HG03457 (cell line): Measurements from ENCODE around the gene ZKSCAN5.
A peak's percentile ranks its signal among the peaks of the same experiment; 100 is the strongest.
"Not testable (repeated sequence)": the region's sequence is repeated elsewhere in the genome, so short reads cannot be mapped to it uniquely, and the experiment has no call there.

ENCODE experiments used
- ATAC-seq: cut with Tn5 transposase; IDR thresholded peaks from one replicate; pipeline ENCODE4 v1.9.1; 2021; ENCODE audit warnings: moderate number of reproducible peaks; ENCODE audit not compliant: unreplicated experiment

ZKSCAN5 gene

GRCh38 chr7:99497766-99498545 is 6.5 kb upstream of the ZKSCAN5 start:
- ATAC-seq = no peak

DNA sequence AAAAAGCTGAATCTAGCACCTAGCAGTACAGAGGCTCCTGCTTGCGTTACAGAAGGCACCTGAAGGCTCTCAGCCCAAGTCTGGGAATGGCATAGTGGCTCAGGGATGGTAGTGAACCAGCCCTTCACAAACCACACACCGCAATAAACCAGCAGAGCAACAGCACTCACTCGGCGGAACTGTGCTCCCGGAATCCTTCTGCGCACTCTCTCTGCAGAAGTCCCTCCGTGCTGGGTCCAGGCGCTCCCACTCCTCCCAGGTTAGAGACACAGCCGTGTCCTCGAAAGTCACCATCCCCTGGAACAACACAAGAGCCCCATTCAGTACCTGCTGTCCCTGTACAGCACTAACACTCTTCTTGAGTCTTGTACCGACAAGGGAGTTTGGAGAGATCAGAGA is 5.9 kb upstream of the ZKSCAN5 start:
- no peak for ATAC-seq

- ATAC-seq = no peak
These were observed 5.1 kb upstream of the ZKSCAN5 start for GRCh38 chr7:99499371-99499720.

DNA sequence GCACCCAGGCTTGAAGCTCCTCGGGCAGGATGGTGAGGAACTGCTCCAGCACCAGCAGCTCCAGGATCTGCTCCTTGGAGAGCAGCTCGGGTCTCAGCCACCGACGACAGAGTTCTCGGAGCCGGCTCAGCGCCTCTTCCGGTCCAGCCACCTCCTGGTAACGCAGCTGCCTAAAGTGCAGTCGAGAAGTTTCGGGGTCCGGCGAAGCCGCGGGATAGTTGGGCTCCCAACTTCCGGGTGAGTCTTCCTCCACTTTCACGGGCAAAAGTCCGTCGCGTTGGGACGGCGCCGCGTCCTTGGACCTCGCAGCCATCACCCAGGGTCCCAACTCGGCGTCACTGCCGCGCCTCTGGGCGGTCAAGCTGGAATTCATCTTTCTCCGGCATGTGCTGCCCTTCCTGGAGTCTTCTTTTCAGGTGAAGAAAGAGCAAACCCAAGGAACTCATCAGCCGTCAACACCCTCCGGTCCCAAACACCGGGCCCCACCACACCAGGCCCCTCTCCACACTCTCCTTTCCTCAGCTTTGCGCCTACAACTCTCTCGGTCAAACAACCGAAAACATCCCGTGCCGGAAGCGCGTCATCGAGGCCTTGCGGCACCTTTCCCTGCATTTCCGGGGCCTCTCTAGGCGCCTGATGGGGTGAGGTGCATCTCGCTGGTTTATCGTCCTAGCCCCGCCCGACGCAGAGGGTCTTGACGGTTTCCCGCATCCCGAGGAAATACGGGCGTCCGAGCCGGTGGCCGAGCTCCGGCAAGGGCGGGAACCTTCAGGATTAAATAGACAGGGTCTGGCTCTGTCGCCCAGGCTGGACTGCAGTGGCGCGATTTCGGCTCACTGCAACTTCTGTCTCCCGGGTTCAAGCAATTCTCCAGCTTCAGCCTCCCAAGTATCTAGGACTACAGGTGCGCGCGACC is 4.5 kb upstream of the ZKSCAN5 start, which contains the start of gene ZNF394:
Gene ZNF394, minus strand, starts transcription at position 561 of the 916 bp plus-strand sequence. Its CDS starts 188 bp downstream, at position 373.
- peak; percentile 41 for ATAC-seq

- ATAC-seq = no peak
These were observed 3.8 kb upstream of the ZKSCAN5 start for GRCh38 chr7:99500637-99501009.

DNA sequence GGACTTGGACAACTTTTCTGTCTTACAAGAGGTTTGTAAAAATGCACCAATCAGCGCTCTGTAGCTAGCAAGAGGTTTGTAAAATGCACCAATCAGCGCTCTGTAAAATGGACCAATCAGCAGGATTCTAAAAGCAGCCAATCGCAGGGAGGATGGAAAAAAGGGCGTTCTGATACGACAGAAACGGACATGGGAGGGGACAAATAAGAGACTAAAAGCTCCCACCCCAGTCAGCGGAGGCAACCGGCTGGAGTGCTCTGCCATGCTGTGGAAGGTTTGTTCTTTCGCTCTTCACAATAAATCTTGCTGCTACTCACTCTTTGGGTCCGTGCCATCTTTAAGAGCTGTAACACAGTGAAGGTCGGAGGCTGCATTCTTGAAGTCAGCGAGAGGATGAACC is 3.2 kb upstream of the ZKSCAN5 start:
- ATAC-seq = not testable (repeated sequence)

- ATAC-seq = no peak
These were observed 220 bp upstream of the ZKSCAN5 start for GRCh38 chr7:99504281-99504602.

DNA sequence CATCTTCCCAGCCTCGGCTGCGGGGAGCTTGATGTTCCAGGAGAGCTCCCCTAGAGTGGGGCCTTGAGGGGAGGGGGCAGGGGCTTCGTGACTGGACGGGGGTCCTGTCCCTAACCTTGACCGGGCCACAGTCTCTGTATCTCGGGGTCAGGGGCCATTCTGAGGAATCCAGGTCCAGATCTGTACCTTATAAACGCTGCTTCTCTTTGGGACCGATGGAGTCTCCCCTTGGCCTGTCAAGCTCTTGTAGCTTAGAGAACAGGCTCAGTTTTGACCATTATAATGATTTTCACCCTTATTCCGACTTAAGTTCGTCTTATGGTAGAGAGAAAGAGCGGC is 831 bp downstream of the ZKSCAN5 start:
- no peak for ATAC-seq

GRCh38 chr7:99514050-99514449 is 9.6 kb downstream of the ZKSCAN5 start:
- ATAC-seq = no peak

- ATAC-seq = no peak
These were observed 16.9 kb downstream of the ZKSCAN5 start for GRCh38 chr7:99521399-99521798.

- ATAC-seq = no peak
These were observed 21.4 kb downstream of the ZKSCAN5 start for GRCh38 chr7:99525713-99526440.

DNA sequence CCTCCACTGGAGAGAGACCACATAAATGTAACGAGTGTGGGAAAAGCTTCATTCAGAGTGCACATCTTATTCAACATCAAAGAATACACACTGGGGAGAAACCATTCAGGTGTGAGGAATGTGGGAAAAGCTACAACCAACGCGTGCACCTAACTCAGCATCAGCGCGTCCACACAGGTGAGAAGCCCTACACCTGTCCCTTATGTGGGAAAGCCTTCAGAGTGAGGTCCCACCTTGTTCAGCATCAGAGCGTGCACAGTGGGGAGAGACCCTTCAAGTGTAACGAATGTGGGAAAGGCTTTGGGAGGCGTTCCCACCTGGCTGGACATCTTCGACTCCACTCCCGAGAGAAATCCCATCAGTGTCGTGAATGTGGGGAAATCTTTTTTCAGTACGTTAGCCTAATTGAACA is 26.9 kb downstream of the ZKSCAN5 start:
- no peak for ATAC-seq

DNA sequence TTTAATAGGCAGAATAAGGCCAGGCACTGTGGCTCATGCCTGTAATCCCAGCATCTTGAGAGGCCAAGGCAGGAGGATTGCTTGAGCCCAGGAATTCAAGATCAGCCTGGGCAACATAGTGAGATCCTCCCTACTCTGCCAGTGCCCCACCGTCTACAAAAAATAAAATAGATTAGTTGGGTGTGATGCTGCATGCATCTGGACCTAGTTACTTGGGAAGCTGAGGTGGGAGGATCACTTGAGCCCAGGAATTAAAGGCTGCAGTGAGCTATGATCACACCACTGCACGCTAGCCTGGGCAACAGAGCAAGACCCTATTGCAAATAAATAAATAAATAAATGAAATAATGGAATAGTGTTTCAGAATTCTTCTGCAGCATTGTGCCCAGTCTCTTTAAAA is 31.2 kb downstream of the ZKSCAN5 start:
- no peak for ATAC-seq

DNA sequence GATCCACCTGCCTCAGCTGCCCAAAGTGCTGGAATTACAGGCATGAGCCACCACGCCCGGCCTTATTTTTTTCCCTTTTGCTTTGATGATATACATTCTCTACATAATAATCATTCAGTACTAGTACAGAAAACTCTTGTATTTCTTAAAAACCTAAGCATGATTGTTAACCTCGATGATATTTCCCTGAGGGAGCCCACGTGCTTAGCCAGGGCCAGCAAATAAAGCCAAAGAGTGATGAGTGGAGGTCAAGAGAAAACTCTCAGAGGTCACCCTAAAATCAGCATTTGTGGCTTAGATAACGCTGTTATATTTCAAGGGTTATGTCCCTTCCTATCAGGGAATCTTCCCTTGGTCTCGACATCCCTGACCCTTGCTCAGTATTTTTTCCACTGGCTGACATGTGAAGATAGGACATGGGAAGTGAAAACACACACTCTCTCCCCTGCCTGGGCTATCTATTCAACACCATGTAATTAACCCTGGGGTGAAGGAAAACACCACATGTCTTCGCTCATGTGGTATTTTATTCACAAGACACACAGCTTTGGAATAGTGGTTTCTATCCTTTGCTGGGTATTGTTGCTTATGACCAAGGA is 34.9 kb downstream of the ZKSCAN5 start:
- no peak for ATAC-seq

DNA sequence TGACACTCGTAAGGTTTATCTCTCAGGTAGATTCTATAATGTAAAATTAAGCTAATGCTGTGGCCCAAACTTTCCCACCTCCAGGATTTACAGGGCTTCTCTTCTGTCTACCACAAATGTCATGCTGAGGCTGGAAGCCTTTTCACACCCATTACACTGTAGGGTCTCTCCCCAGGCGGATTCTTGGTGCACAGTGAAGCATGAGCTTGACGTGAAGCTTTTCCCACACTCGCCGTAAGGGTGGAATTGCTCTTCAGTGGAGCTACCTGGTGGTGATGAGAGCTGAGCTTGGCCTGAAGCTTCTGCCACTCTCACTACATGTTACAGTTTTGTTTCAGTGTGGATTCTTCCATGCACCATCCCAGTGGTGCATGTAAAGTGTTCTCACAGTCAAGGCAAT is 36.1 kb downstream of the ZKSCAN5 start:
- no peak for ATAC-seq

- no peak for ATAC-seq
These were observed 36.8 kb downstream of the ZKSCAN5 start for GRCh38 chr7:99541212-99541611.

GRCh38 chr7:99543081-99543671 is 38.7 kb downstream of the ZKSCAN5 start:
- no peak for ATAC-seq

- no peak for ATAC-seq
These were observed 39.5 kb downstream of the ZKSCAN5 start for GRCh38 chr7:99543916-99544315.

- ATAC-seq = not testable (repeated sequence)
These were observed 40.8 kb downstream of the ZKSCAN5 start for GRCh38 chr7:99545308-99545707.

GRCh38 chr7:99549545-99549944 is 45.1 kb downstream of the ZKSCAN5 start:
- not testable (repeated sequence) for ATAC-seq

- no peak for ATAC-seq
These were observed 46.9 kb downstream of the ZKSCAN5 start for GRCh38 chr7:99551334-99551733.
